OCI-LY7 (cell line): ENCODE measurements around the gene DRAM2.

ENCODE experiments used
- CTCF ChIP-seq: fragments of 200-600 bp; sonication (generic); conservative IDR thresholded peaks from 2 replicates; pipeline ENCODE4 v1.5.1; 2014; ENCODE audit warnings: mild to moderate bottlenecking, antibody characterized with exemption, low read length, moderate library complexity, mixed read lengths
- EZH2phosphoT487 ChIP-seq: fragments of 200-600 bp; sonication (generic); IDR thresholded peaks from 2 replicates; pipeline ENCODE4 v1.6.1; 2018; ENCODE audit warnings: low read depth, borderline replicate concordance, mild to moderate bottlenecking, mixed run types, antibody characterized with exemption, low read length, moderate library complexity, mixed read lengths

- TF ChIP-seq CTCF (no peak), EZH2phosphoT487 (no peak)
Observed at GRCh38 chr1:111101854-111102642, 37.8 kb downstream of the DRAM2 start.
